Glutamatergic neuron (in vitro differentiated cells): Measurements from ENCODE around the gene SLC13A3. TPM values are rescaled to one million over a fixed set of nuclear protein-coding genes. Genes with fewer than 3 reads are reported as not detected.

Experiments
- DNase-seq: peaks from one replicate; pipeline ENCODE4 v3.0.0; 2022
- H3K27ac Mint-ChIP-seq: one replicate; pipeline ENCODE4 v1.8.0; 2020; ENCODE audit warnings: mild to moderate bottlenecking, mixed read lengths, inconsistent platforms; ENCODE audit not compliant: unreplicated experiment
- H3K27me3 Mint-ChIP-seq: one replicate; pipeline ENCODE4 v1.8.0; 2020; ENCODE audit warnings: mild to moderate bottlenecking, moderate library complexity, mixed read lengths, inconsistent platforms; ENCODE audit not compliant: unreplicated experiment
- H3K36me3 Mint-ChIP-seq: one replicate; pipeline ENCODE4 v1.8.0; 2020; ENCODE audit warnings: mild to moderate bottlenecking, mixed read lengths, inconsistent platforms; ENCODE audit not compliant: unreplicated experiment
- H3K4me1 Mint-ChIP-seq: one replicate; pipeline ENCODE4 v1.8.0; 2020; ENCODE audit warnings: mild to moderate bottlenecking, low read depth, mixed read lengths, inconsistent platforms; ENCODE audit not compliant: unreplicated experiment
- H3K4me3 Mint-ChIP-seq: one replicate; pipeline ENCODE4 v1.8.0; 2020; ENCODE audit warnings: mild to moderate bottlenecking, mixed read lengths, inconsistent platforms; ENCODE audit not compliant: unreplicated experiment
- H3K9me3 Mint-ChIP-seq: one replicate; pipeline ENCODE4 v1.8.0; 2020; ENCODE audit warnings: mild to moderate bottlenecking, moderate library complexity, mixed read lengths, inconsistent platforms; ENCODE audit not compliant: unreplicated experiment
- total RNA-seq: library from RNA; stranded (reverse); fragmentation: NEBNext Ultra II Directional; extraction: Animal tissue kit (Norgen Biotek cat#: 25700); gene quantifications from one replicate; pipeline ENCODE4 v1.2.1, GENCODE V29; 2021; ENCODE audit not compliant: unreplicated experiment
- TF ChIP-seq, protein P1 (sequence below): fragments of 200-600 bp; sonication (generic); IDR thresholded peaks from one replicate; pipeline ENCODE4 v1.5.0; 2021; ENCODE audit not compliant: partially characterized antibody, unreplicated experiment

Gene SLC13A3
- total RNA-seq, 1 donor from 2014 or later, result 5.8 TPM

DNA sequence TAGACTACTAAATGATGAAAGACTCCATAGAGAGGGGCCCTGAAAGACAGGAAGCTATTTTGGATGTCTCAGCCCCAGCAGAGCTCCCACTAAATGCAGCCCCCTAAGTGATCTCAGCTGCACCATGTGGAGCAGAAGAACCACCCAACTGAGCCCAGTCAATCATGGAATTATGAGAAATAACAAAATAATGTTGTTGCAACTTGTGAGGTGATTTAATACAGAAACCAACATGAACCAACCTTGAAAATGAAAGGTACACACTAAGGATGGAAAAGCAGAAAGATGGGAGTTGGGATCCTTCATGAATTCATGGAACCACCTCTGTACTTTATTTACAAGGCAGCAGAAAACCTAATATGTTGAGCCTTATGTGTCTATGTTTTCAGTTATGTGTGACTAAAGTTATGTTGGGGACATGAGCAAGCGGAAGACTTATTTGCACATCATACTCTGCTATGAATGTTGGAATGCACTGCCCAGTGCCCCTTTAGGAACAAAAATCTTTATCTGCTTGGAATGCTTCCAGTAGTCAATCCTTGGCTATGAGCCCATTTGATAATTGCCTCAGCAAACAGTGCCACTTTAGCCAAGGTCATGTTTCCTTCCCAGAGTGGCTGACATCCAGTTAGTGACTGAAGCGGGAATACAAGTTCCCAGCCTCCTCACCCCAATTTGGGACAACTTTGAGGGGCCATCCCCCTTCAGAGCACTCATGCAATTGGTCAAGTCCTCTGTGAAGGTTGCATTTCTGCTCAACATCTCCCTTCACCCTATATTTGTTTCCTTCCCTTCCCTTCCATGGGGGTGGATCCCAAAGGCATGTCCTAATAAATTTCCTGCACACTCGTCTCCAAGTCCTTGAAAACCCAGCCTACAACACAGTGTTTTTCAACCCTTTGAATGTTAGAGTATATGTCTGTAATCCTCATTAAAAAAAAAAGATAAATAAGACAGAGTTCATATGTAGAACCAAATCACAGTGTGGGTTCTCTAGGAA, 19.6 kb upstream of the SLC13A3 start:
- H3K27ac Mint-ChIP-seq, result no peak overlapping the region
- H3K36me3 Mint-ChIP-seq, result peaks cover 35% of the 10 kb centered on the region
- DNase-seq, result no peak
- no peak overlapping the region for H3K4me3 Mint-ChIP-seq
- peaks cover 5% of the 10 kb centered on the region for H3K27me3 Mint-ChIP-seq
- peaks cover 14% of the 10 kb centered on the region for H3K4me1 Mint-ChIP-seq
- H3K9me3 Mint-ChIP-seq, result peaks cover 9% of the 10 kb centered on the region
- TF ChIP-seq, protein P1, sequence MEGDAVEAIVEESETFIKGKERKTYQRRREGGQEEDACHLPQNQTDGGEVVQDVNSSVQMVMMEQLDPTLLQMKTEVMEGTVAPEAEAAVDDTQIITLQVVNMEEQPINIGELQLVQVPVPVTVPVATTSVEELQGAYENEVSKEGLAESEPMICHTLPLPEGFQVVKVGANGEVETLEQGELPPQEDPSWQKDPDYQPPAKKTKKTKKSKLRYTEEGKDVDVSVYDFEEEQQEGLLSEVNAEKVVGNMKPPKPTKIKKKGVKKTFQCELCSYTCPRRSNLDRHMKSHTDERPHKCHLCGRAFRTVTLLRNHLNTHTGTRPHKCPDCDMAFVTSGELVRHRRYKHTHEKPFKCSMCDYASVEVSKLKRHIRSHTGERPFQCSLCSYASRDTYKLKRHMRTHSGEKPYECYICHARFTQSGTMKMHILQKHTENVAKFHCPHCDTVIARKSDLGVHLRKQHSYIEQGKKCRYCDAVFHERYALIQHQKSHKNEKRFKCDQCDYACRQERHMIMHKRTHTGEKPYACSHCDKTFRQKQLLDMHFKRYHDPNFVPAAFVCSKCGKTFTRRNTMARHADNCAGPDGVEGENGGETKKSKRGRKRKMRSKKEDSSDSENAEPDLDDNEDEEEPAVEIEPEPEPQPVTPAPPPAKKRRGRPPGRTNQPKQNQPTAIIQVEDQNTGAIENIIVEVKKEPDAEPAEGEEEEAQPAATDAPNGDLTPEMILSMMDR, result no peak

DNA sequence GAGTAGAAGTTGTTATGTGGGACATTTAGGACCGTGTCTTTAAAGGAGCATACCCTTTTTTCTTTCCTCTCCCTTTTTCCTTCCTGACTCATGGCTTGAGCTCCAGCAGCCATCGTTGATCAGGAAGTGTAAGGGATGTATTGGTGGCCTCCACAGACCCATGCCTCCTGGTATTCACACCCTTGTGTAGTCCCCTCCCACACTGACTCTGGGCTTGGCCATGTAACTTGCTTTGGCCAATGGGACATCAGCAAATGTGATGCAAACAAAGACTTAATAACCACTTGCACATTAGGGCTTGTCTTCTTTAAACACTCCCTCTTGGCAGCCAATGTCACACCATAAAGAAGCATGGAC, 18.9 kb upstream of the SLC13A3 start:
- H3K4me3 Mint-ChIP-seq, result no peak overlapping the region
- no peak overlapping the region for H3K27ac Mint-ChIP-seq
- peaks cover 5% of the 10 kb centered on the region for H3K27me3 Mint-ChIP-seq
- no peak for DNase-seq
- peaks cover 35% of the 10 kb centered on the region for H3K36me3 Mint-ChIP-seq
- peaks cover 9% of the 10 kb centered on the region for H3K9me3 Mint-ChIP-seq
- TF ChIP-seq, protein P1, result no peak
- peaks cover 14% of the 10 kb centered on the region for H3K4me1 Mint-ChIP-seq

DNA sequence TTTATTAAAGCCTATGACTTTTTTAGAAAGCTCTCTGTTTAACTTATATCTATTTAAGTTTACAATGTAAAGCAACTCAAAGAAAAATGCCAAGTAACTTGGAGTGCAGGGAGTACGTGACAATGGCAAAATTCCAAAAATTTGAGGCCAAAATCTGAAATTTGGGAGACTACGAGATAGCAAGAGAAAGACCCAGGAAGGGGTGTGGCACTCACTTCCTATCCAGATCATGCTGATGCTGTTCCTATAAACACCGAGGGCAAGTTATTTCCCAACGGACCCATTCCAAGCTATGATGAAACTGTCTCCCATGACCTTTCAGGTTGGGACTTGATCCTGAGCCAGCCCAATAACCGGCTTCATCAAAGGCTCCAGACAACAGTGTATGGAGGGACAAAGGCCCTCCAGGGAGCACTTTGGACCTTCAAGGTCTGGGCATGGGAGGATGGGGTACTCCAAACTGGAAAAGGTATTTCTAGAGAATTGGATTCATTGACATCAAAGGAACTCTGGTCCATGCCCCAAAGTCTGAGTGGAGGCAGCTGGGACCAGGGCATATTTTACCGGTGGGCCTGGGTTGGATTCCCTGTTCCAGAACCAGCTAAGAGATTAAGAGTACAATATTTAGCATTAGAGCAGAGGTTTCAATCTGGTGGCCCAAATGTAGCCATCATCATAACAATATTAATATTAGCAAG, 15.7 kb upstream of the SLC13A3 start:
- Mint-ChIP-seq H3K4me3 (no peak overlapping the region), H3K27me3 (no peaks in the 10 kb centered on the region), H3K4me1 (no peaks in the 10 kb centered on the region), H3K36me3 (peaks cover 25% of the 10 kb centered on the region), H3K9me3 (no peaks in the 10 kb centered on the region), H3K27ac (no peak overlapping the region)
- TF ChIP-seq, protein P1, result no peak
- no peak for DNase-seq

DNA sequence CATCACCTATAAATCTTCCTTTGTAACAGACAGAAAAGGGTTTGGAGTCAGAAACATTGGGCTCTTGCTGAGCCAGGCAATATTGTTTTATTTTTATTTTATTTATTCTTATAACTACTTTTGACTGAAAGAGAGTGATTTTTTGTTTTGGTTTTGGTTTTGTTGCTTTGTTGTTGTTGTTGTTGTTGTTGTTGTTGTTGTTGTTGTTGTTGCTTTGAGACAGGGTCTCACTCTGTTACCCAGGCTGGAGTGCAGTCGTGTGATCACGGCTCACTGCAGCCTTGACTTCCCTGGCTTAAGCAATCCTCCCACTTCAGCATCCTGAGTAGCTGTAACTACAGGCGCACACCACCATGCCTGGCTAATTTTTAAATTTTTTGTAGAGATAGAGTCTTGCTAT, 15.0 kb upstream of the SLC13A3 start:
- Mint-ChIP-seq H3K4me3 (no peak overlapping the region), H3K27me3 (no peaks in the 10 kb centered on the region), H3K27ac (no peak overlapping the region), H3K36me3 (peaks cover 19% of the 10 kb centered on the region), H3K9me3 (no peaks in the 10 kb centered on the region), H3K4me1 (no peaks in the 10 kb centered on the region)
- DNase-seq, result no peak
- TF ChIP-seq, protein P1, result no peak
